Measurements from ENCODE around the gene LAD1. TPM values are rescaled to one million over a fixed set of nuclear protein-coding genes. Genes with fewer than 3 reads are reported as not detected.
A peak's percentile ranks its signal among the peaks of the same experiment; 100 is the strongest.

Gene LAD1
- total and polyA plus RNA-seq, 2 of the 13 experiments (the other 11 are each of a cell fraction or from before 2014, with no cell fraction given): 10.8 to 65.6 TPM

DNA sequence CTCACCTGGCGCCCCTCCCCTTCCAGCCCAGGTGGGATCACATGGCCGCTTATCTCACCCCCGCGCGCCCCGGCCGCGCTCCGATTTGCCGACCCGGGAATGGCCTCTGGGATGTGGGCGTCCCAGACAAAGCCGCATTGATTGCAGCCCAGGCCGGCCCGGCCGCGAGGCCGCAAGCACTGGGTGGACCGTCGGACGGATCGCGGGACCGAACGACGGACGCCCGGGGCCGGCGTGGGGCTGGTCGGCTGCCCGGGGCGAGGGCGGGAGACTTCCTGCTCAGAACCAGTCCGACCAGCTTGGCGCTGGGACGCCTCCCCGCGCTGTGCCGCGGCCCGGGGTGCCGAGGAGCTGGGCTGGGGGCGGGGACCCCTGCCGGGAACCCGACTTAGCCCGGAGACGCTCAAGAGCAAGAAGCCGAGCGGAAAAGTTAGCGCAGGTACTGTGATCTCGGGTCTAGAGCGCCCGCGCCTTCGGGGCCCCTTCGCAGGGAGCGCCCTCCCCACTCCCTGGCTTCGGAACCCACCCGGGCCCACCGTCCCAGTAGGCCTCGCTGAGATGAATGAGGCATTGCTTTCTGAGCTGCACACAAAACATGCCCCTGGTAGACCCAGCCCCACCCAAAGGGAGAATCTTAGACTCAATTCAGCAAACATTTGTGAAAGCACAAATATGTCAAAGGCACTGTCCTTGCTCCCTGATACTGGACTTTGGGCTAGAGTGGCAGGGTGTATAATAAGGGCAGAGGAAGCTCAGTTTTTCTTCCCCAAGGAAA lies 415 bp upstream of the LAD1 start (continued):
- TF ChIP-seq ELF1 (CRISPR knock-in tag; IDR thresholded peaks at IDR 0.05) (no peak), ZNF562 (CRISPR knock-in tag; IDR thresholded peaks at IDR 0.05; ENCODE audit: borderline replicate concordance) (no peak), TCF12 (IDR thresholded peaks at IDR 0.05) (no peak), TCF12 (CRISPR knock-in tag; IDR thresholded peaks at IDR 0.05) (no peak), ZNF251 (CRISPR knock-in tag; IDR thresholded peaks at IDR 0.05) (no peak), ZSCAN25 (CRISPR knock-in tag; IDR thresholded peaks at IDR 0.05) (peak; percentile 55; the same call in 1 of the 2 replicates), TARDBP (CRISPR knock-in tag; IDR thresholded peaks at IDR 0.05) (peak; percentile 55; the same call in 1 of the 2 replicates), ZSCAN31 (CRISPR knock-in tag; IDR thresholded peaks at IDR 0.05; ENCODE audit: low read depth) (peak; percentile 70; the same call in 1 of the 2 replicates), ARHGAP35 (CRISPR knock-in tag; IDR thresholded peaks at IDR 0.05; ENCODE audit: borderline replicate concordance) (no peak; the same call in 1 of the 2 replicates), ZFP36L1 (CRISPR knock-in tag; IDR thresholded peaks at IDR 0.05) (no peak), ZNF616 (CRISPR knock-in tag; IDR thresholded peaks at IDR 0.05; ENCODE audit: low read depth) (peak; percentile 72), MIER3 (CRISPR knock-in tag; IDR thresholded peaks at IDR 0.05; ENCODE audit: borderline replicate concordance) (no peak; the same call in 1 of the 2 replicates), ZNF30 (CRISPR knock-in tag; IDR thresholded peaks at IDR 0.05) (no peak), KAT8 (CRISPR knock-in tag; IDR thresholded peaks at IDR 0.05) (peak; percentile 4; the same call in 1 of the 2 replicates), HDAC2 (CRISPR knock-in tag; IDR thresholded peaks at IDR 0.05) (no peak; the same call in 1 of the 2 replicates), CREB1 (IDR thresholded peaks at IDR 0.05) (no peak), CREB1 (CRISPR knock-in tag; IDR thresholded peaks at IDR 0.05) (no peak), ATF7 (IDR thresholded peaks at IDR 0.05) (no peak), ATF7 (CRISPR knock-in tag; IDR thresholded peaks at IDR 0.05) (no peak), KDM5A (IDR thresholded peaks at IDR 0.05; ENCODE audit: borderline replicate concordance, low read length) (no peak)
- TF ChIP-seq, protein P1, sequence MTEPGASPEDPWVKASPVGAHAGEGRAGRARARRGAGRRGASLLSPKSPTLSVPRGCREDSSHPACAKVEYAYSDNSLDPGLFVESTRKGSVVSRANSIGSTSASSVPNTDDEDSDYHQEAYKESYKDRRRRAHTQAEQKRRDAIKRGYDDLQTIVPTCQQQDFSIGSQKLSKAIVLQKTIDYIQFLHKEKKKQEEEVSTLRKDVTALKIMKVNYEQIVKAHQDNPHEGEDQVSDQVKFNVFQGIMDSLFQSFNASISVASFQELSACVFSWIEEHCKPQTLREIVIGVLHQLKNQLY (CRISPR knock-in tag; IDR thresholded peaks at IDR 0.05): no peak; the same call in 1 of the 2 replicates
- TF ChIP-seq, protein P2, sequence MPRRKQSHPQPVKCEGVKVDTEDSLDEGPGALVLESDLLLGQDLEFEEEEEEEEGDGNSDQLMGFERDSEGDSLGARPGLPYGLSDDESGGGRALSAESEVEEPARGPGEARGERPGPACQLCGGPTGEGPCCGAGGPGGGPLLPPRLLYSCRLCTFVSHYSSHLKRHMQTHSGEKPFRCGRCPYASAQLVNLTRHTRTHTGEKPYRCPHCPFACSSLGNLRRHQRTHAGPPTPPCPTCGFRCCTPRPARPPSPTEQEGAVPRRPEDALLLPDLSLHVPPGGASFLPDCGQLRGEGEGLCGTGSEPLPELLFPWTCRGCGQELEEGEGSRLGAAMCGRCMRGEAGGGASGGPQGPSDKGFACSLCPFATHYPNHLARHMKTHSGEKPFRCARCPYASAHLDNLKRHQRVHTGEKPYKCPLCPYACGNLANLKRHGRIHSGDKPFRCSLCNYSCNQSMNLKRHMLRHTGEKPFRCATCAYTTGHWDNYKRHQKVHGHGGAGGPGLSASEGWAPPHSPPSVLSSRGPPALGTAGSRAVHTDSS (CRISPR knock-in tag; conservative IDR thresholded peaks at IDR 0.05): no peak
- TF ChIP-seq, protein P3, sequence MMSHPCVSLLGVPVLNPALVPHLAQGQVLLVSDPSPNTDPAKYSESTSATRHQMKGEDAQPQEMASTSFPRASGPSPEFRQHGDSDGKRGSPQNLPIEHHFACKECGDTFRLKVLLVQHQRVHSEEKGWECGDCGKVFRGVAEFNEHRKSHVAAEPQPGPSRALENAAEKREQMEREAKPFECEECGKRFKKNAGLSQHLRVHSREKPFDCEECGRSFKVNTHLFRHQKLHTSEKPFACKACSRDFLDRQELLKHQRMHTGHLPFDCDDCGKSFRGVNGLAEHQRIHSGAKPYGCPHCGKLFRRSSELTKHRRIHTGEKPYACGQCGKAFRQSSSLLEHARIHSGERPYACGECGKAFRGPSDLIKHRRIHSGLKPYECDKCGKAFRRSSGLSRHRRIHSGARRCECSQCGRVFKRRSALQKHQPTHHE (CRISPR knock-in tag; IDR thresholded peaks at IDR 0.05; ENCODE audit: borderline replicate concordance): peak; percentile 78; the same call in 1 of the 2 replicates
- TF ChIP-seq, protein P4, sequence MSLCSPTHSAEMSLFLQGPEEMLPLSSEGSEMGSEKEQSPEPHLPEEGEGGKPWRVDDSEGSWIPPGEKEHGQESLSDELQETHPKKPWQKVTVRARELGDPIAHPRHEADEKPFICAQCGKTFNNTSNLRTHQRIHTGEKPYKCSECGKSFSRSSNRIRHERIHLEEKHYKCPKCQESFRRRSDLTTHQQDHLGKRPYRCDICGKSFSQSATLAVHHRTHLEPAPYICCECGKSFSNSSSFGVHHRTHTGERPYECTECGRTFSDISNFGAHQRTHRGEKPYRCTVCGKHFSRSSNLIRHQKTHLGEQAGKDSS (CRISPR knock-in tag; IDR thresholded peaks at IDR 0.05; ENCODE audit: borderline replicate concordance, low read depth): peak; percentile 70; the same call in 1 of the 2 replicates
- TF ChIP-seq, protein P5, sequence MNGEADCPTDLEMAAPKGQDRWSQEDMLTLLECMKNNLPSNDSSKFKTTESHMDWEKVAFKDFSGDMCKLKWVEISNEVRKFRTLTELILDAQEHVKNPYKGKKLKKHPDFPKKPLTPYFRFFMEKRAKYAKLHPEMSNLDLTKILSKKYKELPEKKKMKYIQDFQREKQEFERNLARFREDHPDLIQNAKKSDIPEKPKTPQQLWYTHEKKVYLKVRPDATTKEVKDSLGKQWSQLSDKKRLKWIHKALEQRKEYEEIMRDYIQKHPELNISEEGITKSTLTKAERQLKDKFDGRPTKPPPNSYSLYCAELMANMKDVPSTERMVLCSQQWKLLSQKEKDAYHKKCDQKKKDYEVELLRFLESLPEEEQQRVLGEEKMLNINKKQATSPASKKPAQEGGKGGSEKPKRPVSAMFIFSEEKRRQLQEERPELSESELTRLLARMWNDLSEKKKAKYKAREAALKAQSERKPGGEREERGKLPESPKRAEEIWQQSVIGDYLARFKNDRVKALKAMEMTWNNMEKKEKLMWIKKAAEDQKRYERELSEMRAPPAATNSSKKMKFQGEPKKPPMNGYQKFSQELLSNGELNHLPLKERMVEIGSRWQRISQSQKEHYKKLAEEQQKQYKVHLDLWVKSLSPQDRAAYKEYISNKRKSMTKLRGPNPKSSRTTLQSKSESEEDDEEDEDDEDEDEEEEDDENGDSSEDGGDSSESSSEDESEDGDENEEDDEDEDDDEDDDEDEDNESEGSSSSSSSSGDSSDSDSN (CRISPR knock-in tag; IDR thresholded peaks at IDR 0.05): peak; percentile 95

Measured in HepG2 (cell line).